Inflammatory macrophage (primary cell): ENCODE results near the gene GMDS.

Experiments
- DNase-seq, 2 donors: peaks; one replicate each; pipeline ENCODE4 v3.0.0-alpha.2; 2020 to 2022

GMDS gene

DNA sequence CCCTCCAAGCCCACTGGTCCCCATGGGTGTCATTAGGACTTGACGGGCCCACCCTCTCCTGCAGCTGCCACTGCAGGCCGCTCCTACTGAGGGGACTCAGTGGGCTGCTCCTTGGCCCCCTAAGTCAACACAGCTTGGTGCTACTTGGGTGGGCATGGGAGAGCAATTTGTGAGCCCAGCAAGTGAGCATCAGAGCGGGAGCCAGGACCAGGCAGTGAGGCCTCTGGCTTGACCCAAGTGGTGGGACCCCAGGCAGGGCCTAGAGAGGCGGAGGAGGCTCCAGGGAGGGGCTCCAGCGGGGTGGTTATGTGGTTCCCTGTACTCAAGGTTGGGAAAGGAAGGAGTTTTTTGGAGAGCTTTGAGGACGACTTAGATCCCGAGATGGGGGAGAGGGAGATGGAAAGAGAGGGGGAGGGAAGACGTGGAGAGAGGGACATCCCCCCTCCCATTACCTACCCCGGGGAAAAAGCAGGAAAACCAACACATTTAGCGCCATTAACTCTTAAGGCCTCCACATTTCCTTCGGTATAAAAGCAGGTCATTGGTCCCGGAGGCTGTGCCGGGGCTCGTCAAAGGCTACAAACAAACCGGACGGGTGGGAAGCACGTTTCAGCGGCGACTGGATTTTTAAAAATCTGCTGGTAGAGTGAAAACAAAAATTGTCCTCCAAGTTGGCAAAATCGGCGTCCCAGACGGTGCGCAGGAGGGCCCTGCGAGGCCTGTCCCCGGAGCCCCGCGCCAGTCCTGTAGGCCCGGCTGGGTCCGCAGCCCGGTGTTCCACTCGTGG, 626.9 kb downstream of the GMDS start:
- no peak for DNase-seq

DNA sequence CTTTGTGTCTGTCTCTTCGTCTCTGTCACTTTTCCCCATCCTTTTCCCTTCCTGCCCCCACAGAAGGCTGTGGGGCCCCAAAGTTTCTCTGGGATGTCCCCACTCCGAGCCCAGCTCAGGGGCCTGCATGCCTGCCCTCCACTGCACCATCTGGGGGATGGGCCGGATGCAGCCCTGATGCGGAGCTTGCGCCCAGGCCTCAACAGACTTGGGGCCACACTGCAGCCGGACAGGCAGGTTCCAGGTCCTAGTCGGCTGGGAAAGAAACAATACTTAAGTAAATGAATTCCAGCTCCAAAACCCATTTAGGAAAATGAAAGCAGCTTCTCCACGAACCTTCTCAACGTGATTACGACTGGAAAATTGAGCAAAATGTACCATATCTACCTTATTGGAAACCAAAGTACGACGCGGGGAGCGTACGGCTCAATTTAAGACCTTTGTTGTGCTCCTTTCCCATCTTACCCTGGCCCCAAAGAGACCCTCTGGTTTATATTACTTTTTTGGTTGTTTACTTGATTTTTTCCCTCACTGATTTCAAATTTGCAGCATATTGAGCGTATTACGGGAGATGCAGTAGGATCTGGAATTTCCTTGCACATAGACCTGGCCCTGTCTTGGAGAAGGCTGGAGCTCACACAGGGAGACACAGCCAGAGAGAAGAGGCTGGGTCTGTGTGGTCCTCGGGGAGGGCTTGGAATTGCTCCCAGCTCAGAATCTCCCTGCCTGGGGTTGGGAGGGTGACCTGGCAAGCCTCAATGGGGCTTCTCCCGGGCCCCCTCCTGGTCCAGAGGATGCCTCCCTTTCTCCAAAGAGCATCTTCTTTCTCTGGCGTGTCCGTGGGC, 627.7 kb downstream of the GMDS start:
- DNase-seq: no peak

DNA sequence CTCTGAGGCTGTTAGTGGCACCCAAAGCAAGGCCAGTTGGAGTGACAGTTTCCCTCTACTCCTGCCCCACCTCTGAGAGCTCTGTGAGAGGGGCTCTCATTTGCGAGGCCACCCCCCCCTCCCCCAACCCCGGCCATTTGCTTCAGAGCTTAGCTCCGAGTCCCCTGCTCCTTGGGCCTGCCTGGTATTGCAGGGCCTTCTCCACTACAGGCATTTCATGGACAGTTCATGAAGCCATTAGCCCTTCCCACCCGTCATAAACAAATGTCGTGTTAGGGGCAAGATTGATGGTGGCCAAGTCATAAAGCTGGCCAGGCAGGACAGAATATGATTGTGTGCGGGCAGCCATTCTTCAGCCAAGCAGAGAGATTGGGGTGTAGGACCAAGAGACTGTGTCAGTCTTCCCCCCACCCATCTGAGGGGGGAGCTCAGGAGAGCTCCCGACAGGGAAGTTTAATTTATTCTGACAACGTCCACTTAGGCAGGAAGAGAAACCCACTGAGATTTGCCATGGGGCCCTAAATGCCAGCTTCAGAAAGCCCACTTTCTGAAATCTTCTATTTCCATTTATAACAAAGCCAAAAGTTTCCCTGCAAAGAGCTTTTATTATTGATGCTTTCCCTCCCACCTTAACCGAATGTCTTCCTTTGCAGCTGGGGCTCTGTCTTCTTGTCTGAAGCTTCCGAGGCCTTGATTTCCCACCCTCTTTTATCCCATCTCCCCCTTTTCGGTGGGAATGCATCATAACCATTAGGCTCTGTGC, 628.5 kb downstream of the GMDS start:
- DNase-seq: no peak

DNA sequence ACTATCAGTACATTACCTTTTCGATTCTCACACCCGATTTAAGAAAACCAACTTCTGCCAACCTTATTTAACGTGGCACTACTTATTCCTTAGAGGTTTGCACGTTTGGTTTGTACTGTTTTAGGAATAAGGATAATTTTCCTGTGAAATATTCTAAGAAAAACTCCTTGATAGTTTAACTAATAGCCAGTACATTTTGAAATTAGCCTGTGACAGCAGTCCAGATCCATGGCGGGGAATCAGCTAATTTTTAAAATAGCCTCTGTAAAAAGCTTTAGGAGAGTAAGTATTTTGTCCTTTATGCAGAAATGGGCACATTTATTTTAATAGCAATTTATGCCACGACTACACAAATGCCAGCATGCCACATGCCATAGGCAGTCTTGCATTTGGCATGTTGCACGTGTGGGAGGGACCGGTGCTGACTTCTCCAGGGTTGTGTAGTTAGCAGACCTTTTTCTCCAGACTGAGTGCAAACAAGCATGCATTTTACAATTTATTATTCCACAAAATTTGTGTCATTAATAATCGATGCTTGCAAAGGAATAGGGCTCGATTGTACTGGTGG, 629.5 kb downstream of the GMDS start:
- DNase-seq: no peak

DNA sequence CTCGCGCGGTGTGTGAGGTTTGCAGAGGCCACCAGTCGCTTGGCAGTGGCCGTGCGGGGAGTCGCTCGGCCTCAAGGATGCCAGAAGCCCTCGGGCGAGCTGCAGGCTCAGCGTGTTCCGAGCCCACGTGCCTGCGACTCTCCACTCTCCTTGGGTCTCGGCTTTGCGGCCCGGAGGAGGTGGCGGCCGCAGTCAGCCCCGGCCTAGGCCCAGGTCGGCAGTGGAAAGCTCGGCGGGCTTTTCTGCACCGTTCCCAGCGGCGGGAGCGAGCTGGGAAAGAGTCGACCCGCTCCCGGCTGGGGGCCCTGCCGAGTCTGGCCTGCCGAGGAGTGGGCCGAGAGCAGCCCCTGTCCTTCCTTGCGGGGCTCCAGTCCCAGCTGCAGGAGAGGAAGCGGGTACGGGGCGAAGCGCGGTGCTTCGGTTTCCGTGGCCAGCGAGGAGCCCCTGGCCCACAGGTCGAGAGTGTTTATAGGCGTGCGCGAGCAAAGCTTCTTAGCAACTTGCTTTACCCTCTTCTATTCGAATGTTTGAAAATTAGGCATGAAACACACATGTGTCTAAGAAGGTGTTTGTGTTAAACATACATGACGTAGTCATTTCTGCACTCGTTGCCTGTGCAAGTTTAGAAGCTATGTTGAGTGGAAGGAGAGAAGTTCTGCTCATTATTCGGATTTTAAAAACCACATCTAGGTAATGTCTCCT, 630.1 kb downstream of the GMDS start:
- DNase-seq: no peak

DNA sequence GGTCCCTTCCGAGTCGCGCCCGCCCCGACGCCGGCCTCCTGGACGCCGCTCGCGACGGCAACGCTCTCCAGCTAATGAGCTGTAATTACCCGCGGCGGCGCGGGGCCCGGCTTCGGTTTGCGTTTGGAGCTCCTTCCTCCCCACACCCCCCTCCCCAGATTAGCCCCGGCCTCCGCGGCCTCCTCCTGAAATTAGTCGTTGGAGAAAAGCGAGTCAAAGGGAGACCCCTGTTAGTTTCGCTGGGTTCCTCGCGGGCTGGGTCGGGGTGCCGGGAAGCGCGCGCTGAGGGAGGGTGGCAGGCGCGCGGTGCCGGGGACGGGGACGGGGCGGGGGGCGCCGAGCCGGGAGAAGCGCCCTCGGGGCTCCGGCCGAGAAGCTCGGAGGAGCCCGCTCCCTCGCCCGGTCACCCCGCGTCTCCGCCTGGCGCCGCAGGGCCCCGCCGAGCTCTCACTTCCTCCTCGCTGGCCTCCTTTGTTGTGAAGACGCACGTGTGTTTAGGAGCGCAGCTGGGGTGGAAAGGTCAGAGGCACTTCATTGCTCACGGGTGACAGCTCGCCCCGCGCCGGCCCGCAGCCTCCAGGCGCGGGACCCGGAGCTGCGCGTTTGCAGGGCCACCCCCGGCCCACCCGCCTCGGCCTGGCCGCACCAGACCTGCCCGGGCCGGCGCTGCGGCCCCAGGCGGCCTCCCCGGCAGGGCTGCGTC, 630.8 kb downstream of the GMDS start:
- DNase-seq: peak; percentile 29 to 54

DNA sequence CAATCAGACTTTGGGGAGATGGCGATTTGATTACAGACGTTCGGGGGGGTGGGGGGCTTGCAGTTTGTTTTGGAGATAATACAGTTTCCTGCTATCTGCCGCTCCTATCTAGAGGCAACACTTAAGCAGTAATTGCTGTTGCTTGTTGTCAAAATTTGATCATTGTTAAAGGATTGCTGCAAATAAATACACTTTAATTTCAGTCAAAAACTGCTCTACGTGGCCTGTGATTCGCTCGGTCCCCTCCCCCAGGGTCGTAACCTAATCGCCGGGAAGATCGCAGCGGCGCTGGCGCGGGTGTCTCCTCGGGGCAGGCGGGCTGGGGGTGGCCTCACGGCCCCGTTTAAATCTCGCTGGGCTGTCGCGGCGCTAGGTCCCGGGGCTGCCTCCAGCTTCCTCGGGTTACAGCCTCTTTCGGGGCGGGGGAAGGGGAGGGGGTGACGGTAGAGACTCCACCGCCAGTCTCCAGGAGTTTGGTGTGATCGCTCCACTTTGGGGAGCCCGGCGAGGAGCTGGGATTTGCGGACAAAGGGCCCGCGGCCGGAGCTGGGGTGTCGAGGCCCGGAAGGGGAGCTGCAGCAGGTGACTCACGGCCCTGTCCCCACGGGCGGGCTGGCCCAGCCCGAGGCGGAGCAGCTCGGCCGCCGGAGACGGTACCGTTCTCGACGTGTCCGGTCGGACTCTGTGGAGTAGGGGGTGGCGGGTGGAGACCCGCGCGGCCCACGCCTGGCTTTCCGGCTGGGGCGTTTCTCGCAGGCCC, 631.5 kb downstream of the GMDS start:
- no peak for DNase-seq

DNA sequence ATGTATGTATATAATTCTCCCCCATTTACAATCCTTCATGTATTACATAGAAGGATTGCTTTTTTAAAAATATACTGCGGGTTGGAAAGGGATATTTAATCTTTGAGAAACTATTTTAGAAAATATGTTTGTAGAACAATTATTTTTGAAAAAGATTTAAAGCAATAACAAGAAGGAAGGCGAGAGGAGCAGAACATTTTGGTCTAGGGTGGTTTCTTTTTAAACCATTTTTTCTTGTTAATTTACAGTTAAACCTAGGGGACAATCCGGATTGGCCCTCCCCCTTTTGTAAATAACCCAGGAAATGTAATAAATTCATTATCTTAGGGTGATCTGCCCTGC, 632.1 kb downstream of the GMDS start:
- no peak for DNase-seq

DNA sequence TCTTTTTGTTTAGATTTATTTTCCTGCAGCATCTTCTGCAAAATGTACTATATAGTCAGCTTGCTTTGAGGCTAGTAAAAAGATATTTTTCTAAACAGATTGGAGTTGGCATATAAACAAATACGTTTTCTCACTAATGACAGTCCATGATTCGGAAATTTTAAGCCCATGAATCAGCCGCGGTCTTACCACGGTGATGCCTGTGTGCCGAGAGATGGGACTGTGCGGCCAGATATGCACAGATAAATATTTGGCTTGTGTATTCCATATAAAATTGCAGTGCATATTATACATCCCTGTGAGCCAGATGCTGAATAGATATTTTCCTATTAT, 632.5 kb downstream of the GMDS start:
- DNase-seq: no peak

DNA sequence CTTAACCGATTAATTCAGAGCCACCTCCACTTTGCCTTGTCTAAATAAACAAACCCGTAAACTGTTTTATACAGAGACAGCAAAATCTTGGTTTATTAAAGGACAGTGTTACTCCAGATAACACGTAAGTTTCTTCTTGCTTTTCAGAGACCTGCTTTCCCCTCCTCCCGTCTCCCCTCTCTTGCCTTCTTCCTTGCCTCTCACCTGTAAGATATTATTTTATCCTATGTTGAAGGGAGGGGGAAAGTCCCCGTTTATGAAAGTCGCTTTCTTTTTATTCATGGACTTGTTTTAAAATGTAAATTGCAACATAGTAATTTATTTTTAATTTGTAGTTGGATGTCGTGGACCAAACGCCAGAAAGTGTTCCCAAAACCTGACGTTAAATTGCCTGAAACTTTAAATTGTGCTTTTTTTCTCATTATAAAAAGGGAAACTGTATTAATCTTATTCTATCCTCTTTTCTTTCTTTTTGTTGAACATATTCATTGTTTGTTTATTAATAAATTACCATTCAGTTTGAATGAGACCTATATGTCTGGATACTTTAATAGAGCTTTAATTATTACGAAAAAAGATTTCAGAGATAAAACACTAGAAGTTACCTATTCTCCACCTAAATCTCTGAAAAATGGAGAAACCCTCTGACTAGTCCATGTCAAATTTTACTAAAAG, 633.0 kb downstream of the GMDS start:
- no peak for DNase-seq

DNA sequence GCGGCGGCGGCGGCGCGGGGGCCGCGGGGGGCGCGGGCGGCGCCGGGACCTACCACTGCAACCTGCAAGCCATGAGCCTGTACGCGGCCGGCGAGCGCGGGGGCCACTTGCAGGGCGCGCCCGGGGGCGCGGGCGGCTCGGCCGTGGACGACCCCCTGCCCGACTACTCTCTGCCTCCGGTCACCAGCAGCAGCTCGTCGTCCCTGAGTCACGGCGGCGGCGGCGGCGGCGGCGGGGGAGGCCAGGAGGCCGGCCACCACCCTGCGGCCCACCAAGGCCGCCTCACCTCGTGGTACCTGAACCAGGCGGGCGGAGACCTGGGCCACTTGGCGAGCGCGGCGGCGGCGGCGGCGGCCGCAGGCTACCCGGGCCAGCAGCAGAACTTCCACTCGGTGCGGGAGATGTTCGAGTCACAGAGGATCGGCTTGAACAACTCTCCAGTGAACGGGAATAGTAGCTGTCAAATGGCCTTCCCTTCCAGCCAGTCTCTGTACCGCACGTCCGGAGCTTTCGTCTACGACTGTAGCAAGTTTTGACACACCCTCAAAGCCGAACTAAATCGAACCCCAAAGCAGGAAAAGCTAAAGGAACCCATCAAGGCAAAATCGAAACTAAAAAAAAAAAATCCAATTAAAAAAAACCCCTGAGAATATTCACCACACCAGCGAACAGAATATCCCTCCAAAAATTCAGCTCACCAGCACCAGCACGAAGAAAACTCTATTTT, 633.7 kb downstream of the GMDS start:
- no peak for DNase-seq

DNA sequence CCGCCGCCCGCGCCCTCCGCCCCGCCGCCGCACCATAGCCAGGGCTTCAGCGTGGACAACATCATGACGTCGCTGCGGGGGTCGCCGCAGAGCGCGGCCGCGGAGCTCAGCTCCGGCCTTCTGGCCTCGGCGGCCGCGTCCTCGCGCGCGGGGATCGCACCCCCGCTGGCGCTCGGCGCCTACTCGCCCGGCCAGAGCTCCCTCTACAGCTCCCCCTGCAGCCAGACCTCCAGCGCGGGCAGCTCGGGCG, 634.2 kb downstream of the GMDS start:
- DNase-seq: no peak

DNA sequence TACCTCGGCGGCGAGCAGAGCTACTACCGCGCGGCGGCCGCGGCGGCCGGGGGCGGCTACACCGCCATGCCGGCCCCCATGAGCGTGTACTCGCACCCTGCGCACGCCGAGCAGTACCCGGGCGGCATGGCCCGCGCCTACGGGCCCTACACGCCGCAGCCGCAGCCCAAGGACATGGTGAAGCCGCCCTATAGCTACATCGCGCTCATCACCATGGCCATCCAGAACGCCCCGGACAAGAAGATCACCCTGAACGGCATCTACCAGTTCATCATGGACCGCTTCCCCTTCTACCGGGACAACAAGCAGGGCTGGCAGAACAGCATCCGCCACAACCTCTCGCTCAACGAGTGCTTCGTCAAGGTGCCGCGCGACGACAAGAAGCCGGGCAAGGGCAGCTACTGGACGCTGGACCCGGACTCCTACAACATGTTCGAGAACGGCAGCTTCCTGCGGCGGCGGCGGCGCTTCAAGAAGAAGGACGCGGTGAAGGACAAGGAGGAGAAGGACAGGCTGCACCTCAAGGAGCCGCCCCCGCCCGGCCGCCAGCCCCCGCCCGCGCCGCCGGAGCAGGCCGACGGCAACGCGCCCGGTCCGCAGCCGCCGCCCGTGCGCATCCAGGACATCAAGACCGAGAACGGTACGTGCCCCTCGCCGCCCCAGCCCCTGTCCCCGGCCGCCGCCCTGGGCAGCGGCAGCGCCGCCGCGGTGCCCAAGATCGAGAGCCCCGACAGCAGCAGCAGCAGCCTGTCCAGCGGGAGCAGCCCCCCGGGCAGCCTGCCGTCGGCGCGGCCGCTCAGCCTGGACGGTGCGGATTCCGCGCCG, 634.7 kb downstream of the GMDS start:
- peak in 1 of 2 donors; percentile 24 for DNase-seq

DNA sequence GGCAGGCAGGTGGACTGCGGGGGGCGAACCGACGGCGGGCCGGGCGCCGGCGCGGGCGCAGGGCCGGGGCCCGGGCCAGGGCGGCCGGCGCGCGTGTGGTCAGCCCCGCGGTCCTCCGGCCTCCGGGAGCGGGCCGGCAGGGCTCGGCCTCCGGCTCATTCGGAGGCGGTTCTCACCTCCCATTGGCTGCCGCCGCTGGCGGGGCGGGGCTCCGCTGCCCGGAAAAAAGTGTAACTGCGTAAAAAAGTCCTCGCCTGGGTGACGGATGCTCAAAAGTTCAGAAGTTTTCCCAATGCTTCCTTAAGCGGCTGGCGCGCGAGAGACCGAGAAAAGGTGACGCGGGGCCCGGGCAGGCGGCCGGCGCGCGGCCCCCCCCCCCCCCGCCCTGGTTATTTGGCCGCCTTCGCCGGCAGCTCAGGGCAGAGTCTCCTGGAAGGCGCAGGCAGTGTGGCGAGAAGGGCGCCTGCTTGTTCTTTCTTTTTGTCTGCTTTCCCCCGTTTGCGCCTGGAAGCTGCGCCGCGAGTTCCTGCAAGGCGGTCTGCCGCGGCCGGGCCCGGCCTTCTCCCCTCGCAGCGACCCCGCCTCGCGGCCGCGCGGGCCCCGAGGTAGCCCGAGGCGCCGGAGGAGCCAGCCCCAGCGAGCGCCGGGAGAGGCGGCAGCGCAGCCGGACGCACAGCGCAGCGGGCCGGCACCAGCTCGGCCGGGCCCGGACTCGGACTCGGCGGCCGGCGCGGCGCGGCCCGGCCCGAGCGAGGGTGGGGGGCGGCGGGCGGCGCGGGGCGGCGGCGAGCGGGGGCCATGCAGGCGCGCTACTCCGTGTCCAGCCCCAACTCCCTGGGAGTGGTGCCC, 635.5 kb downstream of the GMDS start, which contains the start of gene FOXC1:
Gene FOXC1 (plus strand): TSS at position 268 of the 849 bp plus-strand sequence. CDS start 531 bp downstream, at position 799.
- peak; percentile 74 to 80 for DNase-seq

DNA sequence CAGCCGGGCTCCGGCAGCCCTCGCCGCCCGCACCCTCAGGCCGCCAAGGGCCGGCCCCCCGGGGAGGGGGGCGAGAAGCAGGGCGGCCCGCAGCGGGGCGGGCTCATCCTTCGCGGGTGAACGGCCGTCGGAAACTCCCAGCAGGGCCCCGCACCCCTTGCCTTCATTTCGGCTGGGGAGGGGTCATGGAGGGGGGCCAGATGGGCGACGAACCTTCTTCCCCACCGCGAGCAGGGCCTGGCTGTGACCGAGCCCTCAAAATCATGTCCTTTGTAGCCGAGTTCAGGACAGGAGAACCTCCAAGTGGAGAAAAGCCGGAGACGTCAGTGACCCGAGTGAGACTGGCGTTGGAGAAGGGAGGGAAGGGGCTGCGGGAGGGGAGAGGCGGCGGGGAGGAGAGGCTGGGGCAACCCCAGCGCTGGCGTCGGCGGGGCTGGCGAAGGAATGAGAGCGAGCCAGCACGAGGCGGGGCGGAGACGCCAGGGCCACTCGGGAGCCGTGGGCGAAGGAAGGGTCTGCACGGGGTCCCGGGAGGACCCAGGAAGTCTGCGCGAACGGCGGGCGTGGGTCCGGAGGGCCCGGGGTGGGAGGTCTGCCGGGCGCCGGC, 636.3 kb downstream of the GMDS start:
- DNase-seq: no peak

DNA sequence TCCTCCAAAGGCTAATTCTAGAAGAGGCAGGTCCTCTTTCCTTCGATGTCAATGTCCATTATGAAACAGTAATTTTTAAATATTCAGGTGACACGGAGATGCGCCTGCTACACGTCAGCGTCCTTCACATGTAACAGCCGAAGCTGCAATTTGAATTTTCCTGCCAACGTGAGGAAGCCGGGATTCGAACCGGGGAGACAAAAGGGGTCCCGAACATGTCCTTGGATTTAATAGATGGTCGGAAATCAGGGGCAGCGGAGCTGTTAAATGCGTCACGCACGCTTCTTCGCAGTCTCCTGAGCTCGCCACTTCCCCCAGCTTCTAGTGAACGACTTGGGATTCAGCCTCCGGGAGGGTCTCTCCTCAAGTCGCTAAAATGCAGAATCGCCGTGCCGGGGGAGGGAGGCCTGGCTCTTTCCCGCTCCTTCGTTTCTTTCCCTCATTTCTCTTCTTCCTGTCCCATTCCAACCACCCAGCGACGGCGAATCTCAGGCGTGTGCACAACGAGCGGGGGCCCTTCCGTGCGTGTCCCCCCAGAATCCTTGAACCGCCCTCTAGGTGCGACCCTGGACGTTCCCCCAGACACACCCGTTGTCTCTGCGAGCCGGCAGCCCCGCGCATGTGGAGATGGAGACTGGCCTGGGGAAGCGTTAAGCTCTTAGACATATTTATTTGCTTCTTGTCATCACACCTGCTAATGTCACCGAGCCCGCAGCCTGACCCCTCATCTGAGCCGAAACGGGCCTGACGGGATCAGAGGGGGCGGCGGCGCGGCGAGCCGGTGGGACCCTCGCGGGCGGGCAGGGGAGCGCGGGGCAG, 637.0 kb downstream of the GMDS start:
- no peak for DNase-seq
